Keratinocyte (primary cell): Measurements from ENCODE around the gene RNASE12. TPM values are rescaled to one million over a fixed set of nuclear protein-coding genes. Genes with fewer than 3 reads are reported as not detected.

Experiments used
- DNase-seq: peaks from one replicate; pipeline ENCODE4 v3.0.0-alpha.2; 2011; ENCODE audit warnings: low read depth, missing footprints, low spot score
- FAIRE-seq: peaks from 2 replicates; lab custom pipeline; 2011; peaks lifted over from hg19 to GRCh38; lab: Jason Lieb, UNC
- H2AFZ ChIP-seq: 2 replicates; pipeline ENCODE4 v1.6.0; 2012; ENCODE audit warnings: low read length, control low read depth, inconsistent platforms; ENCODE audit not compliant: control insufficient read depth
- H3K27ac ChIP-seq: 2 replicates; pipeline ENCODE4 v1.5.1; 2011; ENCODE audit warnings: low read length; ENCODE audit not compliant: control insufficient read depth, insufficient read depth
- H3K27me3 ChIP-seq: 3 replicates; pipeline ENCODE4 v1.6.0; 2011; ENCODE audit warnings: low read length; ENCODE audit not compliant: control insufficient read depth, insufficient read depth; ENCODE audit errors: extremely low read depth
- H3K36me3 ChIP-seq, 2 experiments: 2 replicates in 1 of 2; 3 replicates in 1 of 2; pipeline ENCODE4 v1.5.1; 2011; ENCODE audit warnings: low read length in 2 of 2, mild to moderate bottlenecking in 1 of 2; ENCODE audit not compliant: control insufficient read depth in 2 of 2, insufficient read depth in 2 of 2; ENCODE audit errors: extremely low read depth in 1 of 2
- H3K4me1 ChIP-seq: 3 replicates; pipeline ENCODE4 v1.5.1; 2011; ENCODE audit warnings: low read length; ENCODE audit not compliant: control insufficient read depth, insufficient read depth; ENCODE audit errors: extremely low read depth
- H3K4me2 ChIP-seq: 3 replicates; pipeline ENCODE4 v1.6.0; 2011; ENCODE audit warnings: low read depth, low read length; ENCODE audit not compliant: control insufficient read depth, insufficient read depth; ENCODE audit errors: extremely low read depth
- H3K4me3 ChIP-seq, 3 experiments: fragments of 200-600 bp in 1 of 3; sonication (generic) in 1 of 3; 2 replicates in 2 of 3; 3 replicates in 1 of 3; pipeline ENCODE4 v1.5.1; 2011 to 2016; ENCODE audit warnings: low read length in 3 of 3, mild to moderate bottlenecking in 3 of 3, control low read depth in 2 of 3, inconsistent platforms in 1 of 3, low read depth in 1 of 3, mixed read lengths in 1 of 3, mixed run types in 1 of 3, moderate library complexity in 1 of 3; ENCODE audit not compliant: control insufficient read depth in 2 of 3, insufficient read depth in 2 of 3; ENCODE audit errors: extremely low read depth in 1 of 3
- H3K79me2 ChIP-seq: 2 replicates; pipeline ENCODE4 v1.6.0; 2012; ENCODE audit warnings: low read length; ENCODE audit not compliant: control insufficient read depth, insufficient read depth
- H3K9ac ChIP-seq: 3 replicates; pipeline ENCODE4 v1.6.0; 2011; ENCODE audit warnings: low read length; ENCODE audit not compliant: control insufficient read depth, insufficient read depth; ENCODE audit errors: extremely low read depth
- H3K9me1 ChIP-seq: 3 replicates; pipeline ENCODE4 v1.6.0; 2011; ENCODE audit warnings: low read length; ENCODE audit not compliant: control insufficient read depth, insufficient read depth; ENCODE audit errors: extremely low read depth
- H3K9me3 ChIP-seq: 2 replicates; pipeline ENCODE4 v1.5.1; 2012; ENCODE audit warnings: low read depth, low read length; ENCODE audit not compliant: control insufficient read depth
- H4K20me1 ChIP-seq: 3 replicates; pipeline ENCODE4 v1.6.0; 2011; ENCODE audit warnings: low read length; ENCODE audit not compliant: control insufficient read depth, insufficient read depth; ENCODE audit errors: extremely low read depth
- EZH2 ChIP-seq: IDR thresholded peaks from one replicate; pipeline ENCODE4 v1.6.1; 2012; ENCODE audit warnings: inconsistent platforms, mild to moderate bottlenecking, low read length, moderate library complexity
- dilution Hi-C: fragments of 300-500 bp; cut with MboI; formaldehyde crosslinking; loops from one replicate; pipeline ENCODE4 v1.7.0; 2020; ENCODE audit warnings: low sequenced_read_pairs; ENCODE audit not compliant: extremely low pct_ligation_motif_present
- polyA plus RNA-seq, 5 experiments: library from polyadenylated mRNA; depleted of rRNA in 3 of 5; stranded (reverse) in 3 of 5; stranded (forward) in 1 of 5; unstranded in 1 of 5; fragments of >200 nt; gene quantifications; 1 replicate in 1 of 5; 2 replicates in 3 of 5; 3 replicates in 1 of 5; pipeline versions ENCODE4 v1.2.1 to v1.2.3, GENCODE V29; 2011 to 2012; ENCODE audit warnings: missing spikeins in 2 of 5, low read depth in 1 of 5, low replicate concordance in 1 of 5
- TF ChIP-seq, protein P1 (sequence below), 3 experiments: IDR thresholded peaks in 1 of 3; conservative IDR thresholded peaks in 1 of 3; optimal IDR thresholded peaks in 1 of 3; 2 replicates in 2 of 3; 3 replicates in 1 of 3; pipeline versions ENCODE3 to v1.5.1; 2011; ENCODE audit warnings: low read length in 3 of 3, mild to moderate bottlenecking in 3 of 3, moderate library complexity in 2 of 3, control low read depth in 1 of 3, inconsistent platforms in 1 of 3; ENCODE audit not compliant: insufficient read depth in 2 of 3; ENCODE audit errors: extremely low read depth in 1 of 3

RNASE12 gene
- polyA plus RNA-seq, 1 donor (not counting 4 experiments of a cell fraction or from before 2014, with no cell fraction given) = not detected

DNA sequence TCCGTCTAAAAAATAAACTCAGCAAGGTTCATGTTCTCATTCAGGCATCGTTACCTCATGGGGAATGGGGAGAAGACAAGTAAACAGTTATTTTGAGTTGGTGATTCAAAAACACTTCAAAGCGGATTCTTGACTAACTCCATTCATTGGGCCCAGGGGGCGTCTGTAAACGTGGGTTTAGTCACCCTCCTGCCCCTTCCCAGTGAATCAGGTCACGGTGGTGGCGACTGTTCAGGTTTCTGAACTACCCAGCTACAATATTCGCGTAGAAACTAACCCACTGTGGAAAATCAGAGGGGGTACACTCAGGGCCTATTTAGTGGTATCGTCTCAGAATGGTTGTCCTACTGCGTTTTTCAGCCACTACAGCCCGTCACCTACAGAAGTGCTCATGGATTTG, 35.1 kb upstream of the RNASE12 start:
- Histone ChIP-seq H3K4me2 (no peak overlapping the region), H3K36me3 (no peaks in the 10 kb centered on the region), H3K4me1 (peaks cover 9% of the 10 kb centered on the region), H4K20me1 (no peaks in the 10 kb centered on the region), H3K27me3 (no peaks in the 10 kb centered on the region), H3K9me3 (no peaks in the 10 kb centered on the region), H2AFZ (no peak overlapping the region), H3K79me2 (no peaks in the 10 kb centered on the region), H3K27ac (no peak overlapping the region), H3K9me1 (no peaks in the 10 kb centered on the region), H3K4me3 (no peak overlapping the region), H3K9ac (no peak overlapping the region)
- dilution Hi-C loops = no loop called here
- no peak for FAIRE-seq
- no peak for DNase-seq
- no peak for TF ChIP-seq EZH2
- TF ChIP-seq, protein P1, sequence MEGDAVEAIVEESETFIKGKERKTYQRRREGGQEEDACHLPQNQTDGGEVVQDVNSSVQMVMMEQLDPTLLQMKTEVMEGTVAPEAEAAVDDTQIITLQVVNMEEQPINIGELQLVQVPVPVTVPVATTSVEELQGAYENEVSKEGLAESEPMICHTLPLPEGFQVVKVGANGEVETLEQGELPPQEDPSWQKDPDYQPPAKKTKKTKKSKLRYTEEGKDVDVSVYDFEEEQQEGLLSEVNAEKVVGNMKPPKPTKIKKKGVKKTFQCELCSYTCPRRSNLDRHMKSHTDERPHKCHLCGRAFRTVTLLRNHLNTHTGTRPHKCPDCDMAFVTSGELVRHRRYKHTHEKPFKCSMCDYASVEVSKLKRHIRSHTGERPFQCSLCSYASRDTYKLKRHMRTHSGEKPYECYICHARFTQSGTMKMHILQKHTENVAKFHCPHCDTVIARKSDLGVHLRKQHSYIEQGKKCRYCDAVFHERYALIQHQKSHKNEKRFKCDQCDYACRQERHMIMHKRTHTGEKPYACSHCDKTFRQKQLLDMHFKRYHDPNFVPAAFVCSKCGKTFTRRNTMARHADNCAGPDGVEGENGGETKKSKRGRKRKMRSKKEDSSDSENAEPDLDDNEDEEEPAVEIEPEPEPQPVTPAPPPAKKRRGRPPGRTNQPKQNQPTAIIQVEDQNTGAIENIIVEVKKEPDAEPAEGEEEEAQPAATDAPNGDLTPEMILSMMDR (optimal IDR thresholded peaks at IDR 0.05 in 1 of 3, IDR thresholded peaks at IDR 0.05 in 1 of 3, conservative IDR thresholded peaks at IDR 0.05 in 1 of 3; ENCODE audit: extremely low read depth in 1 of 3, insufficient read depth in 2 of 3, low read length in 3 of 3) = no peak

DNA sequence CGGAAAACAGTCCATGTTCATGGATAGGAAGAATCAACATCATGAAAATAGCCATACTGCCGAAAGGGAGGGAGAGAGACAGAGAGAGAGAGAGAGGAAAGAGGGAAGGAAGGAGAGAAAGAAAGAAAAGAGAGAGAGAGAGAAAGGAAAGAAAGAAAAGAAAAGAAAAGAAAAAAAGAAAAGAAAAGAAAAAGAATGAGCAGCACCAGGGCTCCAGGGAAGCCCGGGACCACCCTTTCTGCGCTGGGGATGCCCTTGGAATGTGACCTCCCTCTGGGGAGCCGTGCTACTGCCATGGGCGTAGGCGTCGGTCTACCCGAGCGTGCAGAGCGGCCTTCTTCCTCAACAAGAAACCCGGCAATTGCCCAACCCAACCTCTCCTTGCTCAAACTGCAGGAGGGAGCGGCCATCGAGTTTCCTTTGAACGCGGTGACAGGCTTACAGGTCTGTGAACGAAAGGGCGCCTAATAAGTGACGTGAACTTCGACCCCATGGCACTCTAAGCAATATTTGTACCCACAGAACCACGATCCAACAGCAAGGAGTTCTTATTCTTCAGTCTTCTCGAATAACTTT, 33.4 kb upstream of the RNASE12 start:
- Histone ChIP-seq H2AFZ (peak overlapping the region; percentile 82), H3K9me1 (no peaks in the 10 kb centered on the region), H3K4me2 (peak overlapping the region; percentile 83), H4K20me1 (no peaks in the 10 kb centered on the region), H3K79me2 (no peaks in the 10 kb centered on the region), H3K27ac (peak overlapping the region; percentile 55), H3K27me3 (no peaks in the 10 kb centered on the region), H3K9me3 (no peaks in the 10 kb centered on the region), H3K36me3 (no peaks in the 10 kb centered on the region), H3K4me1 (peaks cover 7% of the 10 kb centered on the region), H3K9ac (peak overlapping the region; percentile 63), H3K4me3 (peak overlapping the region; percentile 44 to 93 (median 88))
- DNase-seq (no peak), FAIRE-seq (peak; percentile 43)
- TF ChIP-seq, protein P1 (optimal IDR thresholded peaks at IDR 0.05 in 1 of 3, IDR thresholded peaks at IDR 0.05 in 1 of 3, conservative IDR thresholded peaks at IDR 0.05 in 1 of 3; ENCODE audit: extremely low read depth in 1 of 3, insufficient read depth in 2 of 3, low read length in 3 of 3) = no peak
- TF ChIP-seq EZH2 = no peak
- dilution Hi-C loops = no loop called here
